Measurements from ENCODE around the gene PDCD1LG2.

- no peak for TF ChIP-seq CTCF (IDR thresholded peaks at IDR 0.05)
- no peak for TF ChIP-seq POLR2A (IDR thresholded peaks at IDR 0.05)
- TF ChIP-seq EP300 (IDR thresholded peaks at IDR 0.05) = no peak
Observed at GRCh38 chr9:5518171-5518936, 8.0 kb downstream of the PDCD1LG2 start.
